Measurements from ENCODE around the gene PRR23E. TPM values are rescaled to one million over a fixed set of nuclear protein-coding genes. Genes with fewer than 3 reads are reported as not detected.

The PRR23E gene
- total and polyA plus RNA-seq, 3 experiments from 2014 or later: not detected

GRCh38 chr3:127184870-127185216 is 8.1 kb upstream of the PRR23E start:
- H3K9me3 ChIP-seq (ENCODE audit: low read length): no peaks in the 10 kb centered on the region
- no peaks in the 10 kb centered on the region for H3K36me3 Mint-ChIP-seq
- no peaks in the 10 kb centered on the region for H3K36me3 ChIP-seq (ENCODE audit: insufficient read depth, low read length)
- H3K4me1 Mint-ChIP-seq: no peaks in the 10 kb centered on the region
- peaks cover 0 to 12% (median 0%) of the 10 kb centered on the region in 5 donors for H3K9me3 Mint-ChIP-seq
- ChIA-PET POLR2A (no interaction called here), CTCF (no interaction called here)
- no peak overlapping the region for H3K4me3 ChIP-seq (ENCODE audit: low read length)
- H3K4me3 Mint-ChIP-seq: no peak overlapping the region
- no peaks in the 10 kb centered on the region for H3K4me1 ChIP-seq (ENCODE audit: insufficient read depth, low read length)
- no peaks in the 10 kb centered on the region for H3K27me3 ChIP-seq (ENCODE audit: insufficient read depth, low read length, poor library complexity, severe bottlenecking)
- H3K27ac Mint-ChIP-seq: no peak overlapping the region
- DNase-seq: no peak
- peaks cover 4 to 9% of the 10 kb centered on the region in 2 donors for H3K27me3 Mint-ChIP-seq
- no peak overlapping the region for H3K27ac ChIP-seq (ENCODE audit: low read depth, low read length)

DNA sequence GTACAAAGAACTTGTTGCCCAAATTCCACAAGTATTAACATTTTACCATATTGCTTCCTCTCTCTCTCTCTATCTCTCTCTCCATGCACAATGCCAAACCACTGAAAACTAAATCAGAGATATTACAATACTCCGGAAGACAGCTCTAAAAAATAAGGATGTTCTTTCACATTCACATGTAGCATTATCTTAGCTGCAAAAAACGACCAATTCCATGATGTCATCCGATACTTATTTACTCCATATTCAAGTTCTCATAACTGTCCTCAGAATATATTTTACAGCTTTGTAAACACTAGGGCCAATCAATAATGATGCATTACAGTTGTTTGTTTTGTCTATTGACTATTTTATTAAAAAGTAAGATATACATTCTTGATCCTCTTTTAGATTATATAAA is 7.7 kb upstream of the PRR23E start:
- no peak overlapping the region for H3K4me3 ChIP-seq (ENCODE audit: low read length)
- no peaks in the 10 kb centered on the region for H3K36me3 ChIP-seq (ENCODE audit: insufficient read depth, low read length)
- H3K27ac ChIP-seq (ENCODE audit: low read depth, low read length): no peak overlapping the region
- Mint-ChIP-seq H3K36me3 (no peaks in the 10 kb centered on the region), H3K27me3 (peaks cover 4 to 9% of the 10 kb centered on the region in 2 donors), H3K4me3 (no peak overlapping the region), H3K27ac (no peak overlapping the region), H3K4me1 (no peaks in the 10 kb centered on the region), H3K9me3 (peaks cover 0 to 12% (median 0%) of the 10 kb centered on the region in 5 donors)
- no peak for DNase-seq
- no peaks in the 10 kb centered on the region for H3K9me3 ChIP-seq (ENCODE audit: low read length)
- no peaks in the 10 kb centered on the region for H3K4me1 ChIP-seq (ENCODE audit: insufficient read depth, low read length)
- no peaks in the 10 kb centered on the region for H3K27me3 ChIP-seq (ENCODE audit: insufficient read depth, low read length, poor library complexity, severe bottlenecking)
- POLR2A ChIA-PET: no interaction called here
- CTCF ChIA-PET: interaction anchor here (1.3 kb wide), 1 partner anchor 15 kb away, joined by 3 read pairs; no protein-coding TSS in a partner anchor

DNA sequence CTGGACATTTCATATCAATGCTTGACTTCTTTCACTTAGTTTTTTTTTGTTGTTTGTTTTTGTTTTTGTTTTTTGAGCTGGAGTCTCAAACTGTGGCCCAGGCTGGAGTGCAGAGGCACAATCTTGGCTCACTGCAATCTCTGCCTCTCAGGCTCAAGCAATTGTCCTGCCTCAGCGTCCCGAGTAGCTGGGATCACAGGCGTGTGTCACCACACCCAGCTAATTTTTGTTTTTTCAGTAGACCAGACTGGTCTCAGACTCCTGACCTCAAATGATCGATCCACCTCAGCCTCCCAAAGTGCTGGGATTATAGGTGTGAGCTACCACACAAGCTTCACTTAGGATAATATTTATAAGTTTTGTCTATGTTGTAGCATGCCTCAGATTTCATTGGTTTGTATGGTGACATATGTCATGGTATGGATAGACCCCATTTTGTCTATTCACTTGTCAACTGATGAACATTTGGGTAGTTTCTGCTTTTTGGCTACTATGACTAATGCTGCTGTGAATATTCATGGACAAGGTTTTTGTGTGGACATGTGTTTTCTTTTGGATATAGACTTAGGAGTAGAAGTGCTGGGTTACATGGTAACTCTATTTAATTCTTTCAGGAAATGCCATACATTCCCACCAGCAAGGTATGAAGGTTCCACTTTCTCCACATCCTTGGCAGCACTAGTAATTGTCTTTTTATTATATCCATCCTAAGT is 6.8 kb upstream of the PRR23E start:
- H3K27me3 ChIP-seq (ENCODE audit: insufficient read depth, low read length, poor library complexity, severe bottlenecking): no peaks in the 10 kb centered on the region
- Mint-ChIP-seq H3K27me3 (peaks cover 4 to 9% of the 10 kb centered on the region in 2 donors), H3K27ac (no peak overlapping the region), H3K4me3 (no peak overlapping the region), H3K9me3 (peaks cover 0 to 16% (median 5%) of the 10 kb centered on the region in 5 donors), H3K36me3 (no peaks in the 10 kb centered on the region), H3K4me1 (no peaks in the 10 kb centered on the region)
- H3K36me3 ChIP-seq (ENCODE audit: insufficient read depth, low read length): no peaks in the 10 kb centered on the region
- H3K4me1 ChIP-seq (ENCODE audit: insufficient read depth, low read length): no peaks in the 10 kb centered on the region
- CTCF ChIA-PET: interaction anchor here (1.3 kb wide), 1 partner anchor 15 kb away, joined by 3 read pairs; no protein-coding TSS in a partner anchor
- H3K4me3 ChIP-seq (ENCODE audit: low read length): no peak overlapping the region
- DNase-seq: no peak
- H3K27ac ChIP-seq (ENCODE audit: low read depth, low read length): no peak overlapping the region
- POLR2A ChIA-PET: no interaction called here
- H3K9me3 ChIP-seq (ENCODE audit: low read length): no peaks in the 10 kb centered on the region

DNA sequence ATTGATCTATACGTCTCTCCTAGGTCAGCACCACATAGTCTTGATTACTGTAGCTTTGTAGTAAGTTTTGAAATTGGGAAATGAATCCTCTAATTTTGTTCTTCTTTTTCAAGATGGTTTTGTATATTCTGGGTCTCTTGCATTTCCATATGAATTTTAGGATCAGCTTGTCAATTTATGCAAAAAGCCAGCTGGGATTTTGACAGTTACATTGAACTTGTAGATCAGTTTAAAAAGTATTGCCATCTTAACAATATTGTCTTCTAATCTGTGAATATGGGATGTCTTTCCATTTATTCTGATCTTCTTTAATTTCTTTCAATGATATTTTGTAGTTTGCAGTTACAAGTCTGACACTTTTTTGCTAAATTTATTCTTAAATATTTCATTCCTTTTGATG is 5.6 kb upstream of the PRR23E start:
- Histone ChIP-seq H3K27me3 (ENCODE audit: insufficient read depth, low read length, poor library complexity, severe bottlenecking) (no peaks in the 10 kb centered on the region), H3K36me3 (ENCODE audit: insufficient read depth, low read length) (no peaks in the 10 kb centered on the region), H3K4me3 (ENCODE audit: low read length) (no peak overlapping the region), H3K4me1 (ENCODE audit: insufficient read depth, low read length) (no peaks in the 10 kb centered on the region), H3K27ac (ENCODE audit: low read depth, low read length) (no peak overlapping the region), H3K9me3 (ENCODE audit: low read length) (no peaks in the 10 kb centered on the region)
- H3K9me3 Mint-ChIP-seq: peaks cover 5 to 17% (median 10%) of the 10 kb centered on the region in 5 donors
- no peak overlapping the region for H3K27ac Mint-ChIP-seq
- H3K27me3 Mint-ChIP-seq: peaks cover 2 to 9% of the 10 kb centered on the region in 2 donors
- CTCF ChIA-PET: no interaction called here
- no peak overlapping the region for H3K4me3 Mint-ChIP-seq
- no peak for DNase-seq
- no peaks in the 10 kb centered on the region for H3K36me3 Mint-ChIP-seq
- no peaks in the 10 kb centered on the region for H3K4me1 Mint-ChIP-seq
- POLR2A ChIA-PET: no interaction called here

DNA sequence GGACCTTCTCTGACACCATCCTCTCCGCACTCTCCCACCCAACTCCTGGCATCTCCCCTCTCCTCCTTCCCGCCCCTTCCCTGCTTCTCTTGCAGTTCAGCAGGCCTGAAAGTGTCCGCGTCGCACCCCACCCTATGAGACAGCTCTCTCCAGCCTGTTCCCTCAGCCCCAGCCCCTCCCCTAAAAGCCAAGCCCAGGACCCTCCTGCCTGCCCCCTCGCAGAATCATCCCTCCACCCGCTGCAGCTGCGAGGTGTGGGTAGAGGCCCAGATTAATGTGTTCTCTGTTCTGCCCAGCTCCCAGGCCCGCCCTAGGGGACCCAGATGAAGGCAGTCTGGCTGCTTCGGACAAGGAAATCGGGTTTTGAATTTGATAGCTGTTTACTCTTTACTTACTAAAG is 410 bp downstream of the PRR23E start:
- peaks cover 3 to 6% of the 10 kb centered on the region in 2 donors for H3K27me3 Mint-ChIP-seq
- DNase-seq: no peak
- no peaks in the 10 kb centered on the region for H3K36me3 Mint-ChIP-seq
- H3K27ac Mint-ChIP-seq: peak overlapping the region in 1 of 8 donors; percentile 51
- no peaks in the 10 kb centered on the region for H3K27me3 ChIP-seq (ENCODE audit: insufficient read depth, low read length, poor library complexity, severe bottlenecking)
- ChIA-PET POLR2A (no interaction called here), CTCF (no interaction called here)
- H3K9me3 Mint-ChIP-seq: peaks cover 5 to 15% (median 9%) of the 10 kb centered on the region in 5 donors
- no peak overlapping the region for H3K27ac ChIP-seq (ENCODE audit: low read depth, low read length)
- no peak overlapping the region for H3K4me3 ChIP-seq (ENCODE audit: low read length)
- no peaks in the 10 kb centered on the region for H3K9me3 ChIP-seq (ENCODE audit: low read length)
- no peak overlapping the region for H3K4me3 Mint-ChIP-seq
- H3K4me1 ChIP-seq (ENCODE audit: insufficient read depth, low read length): no peaks in the 10 kb centered on the region
- no peaks in the 10 kb centered on the region for H3K4me1 Mint-ChIP-seq
- H3K36me3 ChIP-seq (ENCODE audit: insufficient read depth, low read length): no peaks in the 10 kb centered on the region

- CTCF ChIA-PET: no interaction called here
- Histone ChIP-seq H3K27me3 (ENCODE audit: insufficient read depth, low read length, poor library complexity, severe bottlenecking) (no peaks in the 10 kb centered on the region), H3K36me3 (ENCODE audit: insufficient read depth, low read length) (no peaks in the 10 kb centered on the region), H3K9me3 (ENCODE audit: low read length) (no peaks in the 10 kb centered on the region), H3K4me3 (ENCODE audit: low read length) (no peak overlapping the region), H3K27ac (ENCODE audit: low read depth, low read length) (no peak overlapping the region), H3K4me1 (ENCODE audit: insufficient read depth, low read length) (no peaks in the 10 kb centered on the region)
- H3K4me3 Mint-ChIP-seq: no peak overlapping the region
- H3K27me3 Mint-ChIP-seq: peaks cover 3 to 10% of the 10 kb centered on the region in 2 donors
- H3K27ac Mint-ChIP-seq: no peak overlapping the region
- no peaks in the 10 kb centered on the region for H3K4me1 Mint-ChIP-seq
- POLR2A ChIA-PET: no interaction called here
- DNase-seq: no peak
- H3K36me3 Mint-ChIP-seq: no peaks in the 10 kb centered on the region
- H3K9me3 Mint-ChIP-seq: peaks cover 5 to 11% (median 9%) of the 10 kb centered on the region in 5 donors
Measured at GRCh38 chr3:127193775-127194174, 844 bp downstream of the PRR23E start.

- Mint-ChIP-seq H3K9me3 (peaks cover 5 to 10% (median 9%) of the 10 kb centered on the region in 5 donors), H3K4me1 (no peaks in the 10 kb centered on the region), H3K27ac (no peak overlapping the region), H3K36me3 (no peaks in the 10 kb centered on the region), H3K4me3 (no peak overlapping the region), H3K27me3 (peaks cover 3 to 11% of the 10 kb centered on the region in 2 donors)
- no peak overlapping the region for H3K4me3 ChIP-seq (ENCODE audit: low read length)
- ChIA-PET POLR2A (no interaction called here), CTCF (no interaction called here)
- H3K27me3 ChIP-seq (ENCODE audit: insufficient read depth, low read length, poor library complexity, severe bottlenecking): no peaks in the 10 kb centered on the region
- DNase-seq: no peak
- no peaks in the 10 kb centered on the region for H3K4me1 ChIP-seq (ENCODE audit: insufficient read depth, low read length)
- no peak overlapping the region for H3K27ac ChIP-seq (ENCODE audit: low read depth, low read length)
- H3K36me3 ChIP-seq (ENCODE audit: insufficient read depth, low read length): no peaks in the 10 kb centered on the region
- no peaks in the 10 kb centered on the region for H3K9me3 ChIP-seq (ENCODE audit: low read length)
Measured at GRCh38 chr3:127194601-127195187, 1.8 kb downstream of the PRR23E start.

DNA sequence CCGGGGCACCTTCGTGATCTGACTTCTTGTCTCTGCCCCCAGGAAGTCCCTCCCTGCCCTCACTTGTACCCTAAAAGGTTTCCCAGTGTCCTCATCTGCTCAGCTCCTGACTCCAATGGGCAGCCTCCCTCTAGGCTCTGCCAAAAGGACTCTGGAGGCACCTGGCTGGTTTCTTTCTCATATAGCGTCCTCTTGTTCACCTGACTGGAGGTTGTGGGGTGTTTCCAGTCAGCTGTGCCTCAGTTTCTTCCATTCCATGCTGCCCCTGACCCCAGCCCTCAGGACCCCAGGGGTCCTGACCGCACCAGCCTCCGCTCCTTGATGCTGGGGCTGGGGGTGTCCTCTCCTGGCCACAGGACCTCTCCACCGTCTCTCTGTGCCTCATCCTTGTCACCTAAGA is 2.5 kb downstream of the PRR23E start:
- Histone ChIP-seq H3K27ac (ENCODE audit: low read depth, low read length) (no peak overlapping the region), H3K9me3 (ENCODE audit: low read length) (no peaks in the 10 kb centered on the region), H3K36me3 (ENCODE audit: insufficient read depth, low read length) (no peaks in the 10 kb centered on the region), H3K27me3 (ENCODE audit: insufficient read depth, low read length, poor library complexity, severe bottlenecking) (no peaks in the 10 kb centered on the region), H3K4me1 (ENCODE audit: insufficient read depth, low read length) (no peaks in the 10 kb centered on the region), H3K4me3 (ENCODE audit: low read length) (no peak overlapping the region)
- Mint-ChIP-seq H3K27ac (no peak overlapping the region), H3K4me3 (peak overlapping the region in 1 of 7 donors; percentile 32), H3K27me3 (peaks cover 3 to 11% of the 10 kb centered on the region in 2 donors), H3K9me3 (peaks cover 5 to 10% (median 9%) of the 10 kb centered on the region in 5 donors), H3K36me3 (no peaks in the 10 kb centered on the region), H3K4me1 (no peaks in the 10 kb centered on the region)
- ChIA-PET POLR2A (no interaction called here), CTCF (interaction anchor here (1.0 kb wide), 1 partner anchor 14 kb away, joined by 3 read pairs; no protein-coding TSS in a partner anchor)
- no peak for DNase-seq
